HG03095 (cell line): ENCODE measurements around the gene FAF1.
"Not testable (repeated sequence)": the region's sequence is repeated elsewhere in the genome, so short reads cannot be mapped to it uniquely, and the experiment has no call there.

Experiments used
- ATAC-seq: cut with Tn5 transposase; IDR thresholded peaks from one replicate; pipeline ENCODE4 v1.9.1; 2021; ENCODE audit warnings: moderate library complexity; ENCODE audit not compliant: unreplicated experiment

The FAF1 gene

GRCh38 chr1:50796272-50796671, 163.8 kb downstream of the FAF1 start:
- ATAC-seq: no peak

GRCh38 chr1:50793521-50793920, 166.5 kb downstream of the FAF1 start:
- no peak for ATAC-seq

- no peak for ATAC-seq
Measured at GRCh38 chr1:50787266-50787665, 172.8 kb downstream of the FAF1 start.

GRCh38 chr1:50783286-50783685, 176.8 kb downstream of the FAF1 start:
- no peak for ATAC-seq

- no peak for ATAC-seq
Measured at GRCh38 chr1:50780797-50781196, 179.3 kb downstream of the FAF1 start.

GRCh38 chr1:50779801-50780200, 180.3 kb downstream of the FAF1 start:
- ATAC-seq: no peak

GRCh38 chr1:50775740-50776139, 184.3 kb downstream of the FAF1 start:
- no peak for ATAC-seq

GRCh38 chr1:50774759-50775351, 185.2 kb downstream of the FAF1 start:
- ATAC-seq: no peak

GRCh38 chr1:50766688-50767087, 193.4 kb downstream of the FAF1 start:
- no peak for ATAC-seq

- not testable (repeated sequence) for ATAC-seq
Measured at GRCh38 chr1:50756543-50756942, 203.5 kb downstream of the FAF1 start.

GRCh38 chr1:50754764-50755163, 205.3 kb downstream of the FAF1 start:
- not testable (repeated sequence) for ATAC-seq

- no peak for ATAC-seq
Measured at GRCh38 chr1:50750021-50750619, 209.9 kb downstream of the FAF1 start.

GRCh38 chr1:50747394-50747793, 212.7 kb downstream of the FAF1 start:
- no peak for ATAC-seq

GRCh38 chr1:50742523-50742922, 217.5 kb downstream of the FAF1 start:
- ATAC-seq: no peak

- ATAC-seq: no peak
Measured at GRCh38 chr1:50739125-50739524, 220.9 kb downstream of the FAF1 start.

GRCh38 chr1:50735443-50735842, 224.6 kb downstream of the FAF1 start:
- ATAC-seq: no peak

GRCh38 chr1:50727578-50727977, 232.5 kb downstream of the FAF1 start:
- ATAC-seq: not testable (repeated sequence)

GRCh38 chr1:50724626-50725286, 235.3 kb downstream of the FAF1 start:
- ATAC-seq: peak; percentile 69

- no peak for ATAC-seq
Measured at GRCh38 chr1:50720457-50721053, 239.5 kb downstream of the FAF1 start.

- ATAC-seq: no peak
Measured at GRCh38 chr1:50719126-50719525, 240.9 kb downstream of the FAF1 start.

- ATAC-seq: no peak
Measured at GRCh38 chr1:50717327-50717726, 242.7 kb downstream of the FAF1 start.

GRCh38 chr1:50716455-50716854, 243.6 kb downstream of the FAF1 start:
- not testable (repeated sequence) for ATAC-seq
